ENCODE data around the gene IER5. TPM values are rescaled to one million over a fixed set of nuclear protein-coding genes. Genes with fewer than 3 reads are reported as not detected.
"Not testable (repeated sequence)": the region's sequence is repeated elsewhere in the genome, so short reads cannot be mapped to it uniquely, and the experiment has no call there.

Gene IER5
- total RNA-seq, 4 donors from 2014 or later, result 21.6 to 40.6 (median 26.5) TPM

DNA sequence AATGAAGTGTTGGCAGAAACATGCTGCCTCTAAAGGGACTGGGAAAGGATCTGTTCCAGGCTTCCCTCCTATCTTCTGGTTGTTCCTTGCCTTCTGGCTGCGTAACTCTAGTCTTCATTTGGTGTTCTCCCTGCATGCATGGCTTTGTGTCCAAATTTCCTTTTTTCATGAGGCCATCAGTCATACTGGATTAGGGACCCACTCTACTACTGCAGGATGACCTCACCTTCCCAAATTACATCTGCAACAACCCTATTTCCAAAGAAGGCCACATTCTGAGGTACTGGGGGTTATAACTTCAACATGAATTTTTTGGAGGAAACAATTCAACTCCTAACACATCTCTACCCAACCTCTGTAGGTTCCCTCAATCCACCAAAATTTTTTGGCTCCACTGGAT is 28.4 kb upstream of the IER5 start:
- peaks cover 0 to 27% (median 0%) of the 10 kb centered on the region in 3 donors for H3K36me3 ChIP-seq
- intact Hi-C loops (cut with DNase I), result no loop called here
- H3K27ac ChIP-seq, result no peak overlapping the region
- H3K4me1 ChIP-seq, result peaks cover 0 to 19% (median 0%) of the 10 kb centered on the region in 3 donors
- H3K27me3 ChIP-seq, result no peaks in the 10 kb centered on the region
- DNase-seq, result no peak
- TF ChIP-seq, protein P1, sequence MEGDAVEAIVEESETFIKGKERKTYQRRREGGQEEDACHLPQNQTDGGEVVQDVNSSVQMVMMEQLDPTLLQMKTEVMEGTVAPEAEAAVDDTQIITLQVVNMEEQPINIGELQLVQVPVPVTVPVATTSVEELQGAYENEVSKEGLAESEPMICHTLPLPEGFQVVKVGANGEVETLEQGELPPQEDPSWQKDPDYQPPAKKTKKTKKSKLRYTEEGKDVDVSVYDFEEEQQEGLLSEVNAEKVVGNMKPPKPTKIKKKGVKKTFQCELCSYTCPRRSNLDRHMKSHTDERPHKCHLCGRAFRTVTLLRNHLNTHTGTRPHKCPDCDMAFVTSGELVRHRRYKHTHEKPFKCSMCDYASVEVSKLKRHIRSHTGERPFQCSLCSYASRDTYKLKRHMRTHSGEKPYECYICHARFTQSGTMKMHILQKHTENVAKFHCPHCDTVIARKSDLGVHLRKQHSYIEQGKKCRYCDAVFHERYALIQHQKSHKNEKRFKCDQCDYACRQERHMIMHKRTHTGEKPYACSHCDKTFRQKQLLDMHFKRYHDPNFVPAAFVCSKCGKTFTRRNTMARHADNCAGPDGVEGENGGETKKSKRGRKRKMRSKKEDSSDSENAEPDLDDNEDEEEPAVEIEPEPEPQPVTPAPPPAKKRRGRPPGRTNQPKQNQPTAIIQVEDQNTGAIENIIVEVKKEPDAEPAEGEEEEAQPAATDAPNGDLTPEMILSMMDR (IDR thresholded peaks at IDR 0.05), result no peak
- no peak for TF ChIP-seq POLR2A (IDR thresholded peaks at IDR 0.05)
- 100% methylated on average over 1 of the region's 1 CpG for WGBS, 2 donors
- peaks cover 0 to 11% (median 0%) of the 10 kb centered on the region in 3 donors for H3K9me3 ChIP-seq
- H3K4me3 ChIP-seq, result no peak overlapping the region

DNA sequence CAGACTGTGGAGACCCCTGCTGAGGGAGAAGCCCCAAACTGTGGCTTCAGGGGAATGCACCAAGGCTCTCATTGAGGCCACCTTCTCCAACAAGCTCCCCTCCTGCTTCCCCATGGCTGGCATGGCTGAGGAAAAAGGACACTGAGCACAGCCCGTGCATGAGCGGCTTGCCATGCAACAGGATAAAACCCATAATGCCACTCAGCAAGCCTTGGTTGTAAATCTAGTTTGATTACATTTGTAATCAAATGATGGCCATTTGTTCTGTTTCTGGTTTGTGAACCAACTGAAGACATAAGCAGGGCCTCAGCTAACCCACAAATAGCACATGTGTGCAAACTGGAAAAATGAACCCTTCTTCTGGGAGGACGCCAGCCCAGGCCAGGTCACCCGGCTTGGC is 27.6 kb upstream of the IER5 start:
- WGBS, 2 donors, result 71 to 73% methylated on average over 1 to 2 of the region's 4 CpGs
- H3K27me3 ChIP-seq; intact Hi-C loops (cut with DNase I); H3K27ac ChIP-seq; H3K4me3 ChIP-seq; DNase-seq: not testable (repeated sequence)
- peaks cover 0 to 19% (median 0%) of the 10 kb centered on the region in 3 donors for H3K4me1 ChIP-seq
- peaks cover 0 to 11% (median 0%) of the 10 kb centered on the region in 3 donors for H3K9me3 ChIP-seq
- peaks cover 0 to 18% (median 0%) of the 10 kb centered on the region in 3 donors for H3K36me3 ChIP-seq

DNA sequence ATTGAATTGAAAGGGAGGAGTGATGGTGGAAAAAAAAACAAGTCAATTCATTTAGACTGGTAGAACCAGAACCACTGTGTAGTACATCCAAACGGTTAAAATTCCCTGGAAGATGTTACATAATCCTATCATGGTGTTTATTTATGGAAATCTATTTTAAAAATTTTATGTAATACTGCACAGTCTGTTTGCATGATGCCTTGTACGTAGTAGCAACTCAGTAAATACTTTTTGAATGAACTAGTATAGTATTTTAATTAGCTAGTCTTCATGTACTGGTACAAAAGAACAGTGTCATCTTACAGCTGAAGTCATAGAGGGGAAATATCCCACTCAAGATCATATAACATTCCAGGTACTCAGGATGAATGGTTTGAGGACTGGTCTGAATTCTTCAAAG is 27.0 kb upstream of the IER5 start:
- Histone ChIP-seq H3K27me3 (no peaks in the 10 kb centered on the region), H3K9me3 (peaks cover 0 to 11% (median 0%) of the 10 kb centered on the region in 3 donors), H3K36me3 (peaks cover 0 to 12% (median 0%) of the 10 kb centered on the region in 3 donors), H3K27ac (no peak overlapping the region), H3K4me1 (peaks cover 0 to 19% (median 0%) of the 10 kb centered on the region in 3 donors), H3K4me3 (no peak overlapping the region)
- no peak for DNase-seq
- intact Hi-C loops (cut with DNase I), result no loop called here
- TF ChIP-seq, protein P1 (IDR thresholded peaks at IDR 0.05), result no peak
- TF ChIP-seq POLR2A (IDR thresholded peaks at IDR 0.05), result no peak
- 29 to 47% methylated on average over 2 of the region's 2 CpGs for WGBS, 2 donors

DNA sequence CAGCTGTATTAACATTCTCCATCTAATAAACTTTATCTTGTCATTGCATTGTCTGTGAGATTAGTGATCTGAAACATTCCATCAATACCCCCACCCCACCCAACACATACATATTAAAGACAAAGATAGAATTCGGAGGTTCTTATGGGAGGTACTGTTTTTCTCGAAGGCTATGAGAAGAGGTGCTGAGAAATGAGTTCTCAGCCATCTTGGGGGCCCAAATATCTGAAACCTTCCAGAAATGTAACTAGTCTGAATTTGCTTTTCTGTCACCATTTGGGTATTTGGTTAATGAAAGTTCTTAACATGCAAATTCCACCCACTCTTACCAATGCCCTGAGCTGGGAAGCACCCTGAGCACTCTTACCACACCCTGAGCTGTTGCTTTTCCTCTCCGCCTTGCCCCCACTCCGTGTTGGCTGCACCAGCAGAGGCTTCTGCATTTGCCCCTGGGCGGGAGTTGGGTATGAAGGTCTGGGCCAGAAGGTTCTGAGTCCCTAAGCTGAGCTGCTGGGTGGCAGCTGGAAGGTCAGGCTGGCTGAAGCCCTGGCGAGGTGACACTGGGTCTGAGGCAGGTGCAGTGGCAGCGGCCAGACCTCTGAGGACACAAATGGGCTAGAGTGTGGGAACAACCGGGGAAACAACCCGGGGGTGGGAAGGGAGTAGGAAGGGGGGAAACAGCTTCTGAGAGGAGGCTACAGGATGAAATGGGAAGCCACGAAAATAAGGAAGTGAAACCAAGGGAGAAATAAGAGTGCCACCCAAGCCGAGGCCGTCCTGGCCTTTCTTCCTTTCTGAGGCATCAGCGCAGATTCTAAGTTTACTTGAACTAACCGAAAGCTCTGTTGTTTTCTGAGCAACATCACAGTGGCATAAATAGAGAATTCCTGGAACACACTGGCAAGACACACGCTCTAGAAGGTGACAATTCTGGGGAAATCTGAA is 26.3 kb upstream of the IER5 start:
- intact Hi-C loops (cut with DNase I), result no loop called here
- DNase-seq, result no peak
- TF ChIP-seq, protein P1 (IDR thresholded peaks at IDR 0.05), result no peak
- no peak for TF ChIP-seq POLR2A (IDR thresholded peaks at IDR 0.05)
- Histone ChIP-seq H3K9me3 (peaks cover 0 to 11% (median 0%) of the 10 kb centered on the region in 3 donors), H3K4me1 (peaks cover 0 to 19% (median 0%) of the 10 kb centered on the region in 3 donors), H3K36me3 (peaks cover 0 to 7% (median 0%) of the 10 kb centered on the region in 3 donors), H3K27ac (peak overlapping the region in 2 of 4 donors; percentile 37 to 46), H3K27me3 (no peaks in the 10 kb centered on the region), H3K4me3 (peak overlapping the region in 1 of 4 donors; percentile 21)
- WGBS, 2 donors, result 49 to 63% methylated on average over 9 to 15 of the region's 15 CpGs

DNA sequence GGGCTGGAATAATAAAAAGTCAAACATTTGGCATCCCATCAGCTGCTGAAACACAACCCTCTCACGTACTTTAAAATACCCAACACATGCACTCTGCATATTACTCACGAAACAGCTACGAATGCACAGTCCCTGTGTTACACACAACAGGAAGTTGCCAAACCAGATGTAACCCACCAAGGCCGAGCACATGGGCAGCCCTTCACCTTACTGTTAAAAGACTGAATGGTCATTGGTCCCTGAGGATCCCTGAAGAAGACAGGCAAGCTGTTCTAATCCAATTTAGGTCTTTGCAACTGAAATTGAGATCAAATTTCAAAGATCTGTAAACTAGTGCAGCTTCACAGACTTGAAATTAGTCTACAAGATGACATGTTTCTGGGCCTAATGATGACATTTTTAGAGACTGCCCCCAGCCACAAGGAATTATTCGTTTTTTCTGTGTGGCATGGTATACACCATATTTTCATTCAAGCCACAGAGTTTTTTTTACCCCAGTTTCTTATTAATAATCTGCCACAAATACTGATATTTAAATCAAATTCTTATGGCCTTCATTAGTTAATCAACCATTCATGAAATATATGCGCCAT is 25.6 kb upstream of the IER5 start:
- Histone ChIP-seq H3K36me3 (peaks cover 0 to 7% (median 0%) of the 10 kb centered on the region in 3 donors), H3K9me3 (peaks cover 0 to 11% (median 0%) of the 10 kb centered on the region in 3 donors), H3K27me3 (no peaks in the 10 kb centered on the region), H3K4me3 (no peak overlapping the region), H3K4me1 (peaks cover 0 to 19% (median 0%) of the 10 kb centered on the region in 3 donors), H3K27ac (peak overlapping the region in 2 of 4 donors; percentile 37 to 46)
- WGBS, 2 donors, result 63 to 66% methylated on average over 4 to 6 of the region's 6 CpGs
- no peak for DNase-seq
- intact Hi-C loops (cut with DNase I), result no loop called here
- TF ChIP-seq, protein P1 (IDR thresholded peaks at IDR 0.05), result no peak
- no peak for TF ChIP-seq POLR2A (IDR thresholded peaks at IDR 0.05)
